ENCODE data around the gene NFYB.

NFYB gene

DNA sequence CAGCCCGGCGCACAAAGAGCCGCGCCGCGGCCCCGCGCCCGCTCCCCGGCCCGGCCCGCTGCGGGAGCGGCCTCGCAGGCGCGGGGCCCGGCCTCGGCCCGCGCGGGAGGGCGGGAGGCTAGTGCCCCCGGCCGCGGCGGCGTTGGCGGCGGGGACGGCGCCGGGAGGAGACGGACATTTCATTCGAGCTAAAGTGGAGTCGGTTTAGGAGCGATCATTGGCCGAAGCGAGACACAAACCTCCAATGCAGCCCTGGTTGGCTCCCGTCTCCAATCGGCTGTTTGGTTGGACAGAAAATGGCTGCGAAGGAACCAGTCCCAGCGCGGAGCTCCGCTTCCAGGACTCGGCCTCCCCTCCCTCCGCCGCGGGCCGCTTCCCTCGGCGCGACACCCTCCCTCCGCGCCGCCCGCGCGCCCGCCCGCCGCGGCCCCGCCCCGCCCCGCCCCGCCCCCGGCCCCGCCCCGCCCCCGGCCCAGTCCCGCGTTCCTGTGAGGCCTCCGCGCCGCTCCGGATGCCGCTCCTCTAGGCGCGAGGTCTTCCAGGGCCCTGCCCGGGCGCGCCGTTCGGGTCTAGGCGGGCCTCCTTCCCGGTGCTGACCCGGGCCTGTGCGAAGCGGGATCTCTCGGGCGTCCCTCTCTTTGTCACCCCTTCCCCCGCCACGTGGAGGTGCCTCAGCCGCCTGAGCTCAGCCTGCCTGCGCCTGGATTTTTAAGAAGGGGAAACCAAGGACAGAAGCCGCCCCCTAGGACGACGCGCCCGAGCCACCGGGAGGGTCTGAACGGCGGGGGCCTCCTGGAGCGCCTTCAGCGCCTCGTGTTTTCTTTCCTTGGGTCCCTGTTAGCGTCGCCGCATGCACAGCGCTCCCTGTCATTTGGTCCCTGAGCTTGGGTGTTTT lies at the start of gene NFYB:
Gene NFYB (minus strand): TSS at position 309 of the 895 bp plus-strand sequence. CDS start 2,757 bp downstream, outside the sequence.
- Histone ChIP-seq H3K9me3 (ENCODE audit: control insufficient read depth in 1 of 2, low read length in 2 of 2) (no peaks in the 10 kb centered on the region), H3K36me3 (ENCODE audit: control insufficient read depth in 1 of 2, insufficient read depth in 2 of 2, low read length in 2 of 2) (no peaks in the 10 kb centered on the region), H3K27ac (ENCODE audit: low read length) (peak within 1 kb of the TSS; percentile 92), H3K27me3 (ENCODE audit: low read depth, low read length) (no peaks in the 10 kb centered on the region), H3K4me3 (ENCODE audit: low read depth in 1 of 2, low read length in 2 of 2) (peak within 1 kb of the TSS; percentile 77 to 90), H3K4me1 (ENCODE audit: control insufficient read depth in 1 of 2, insufficient read depth in 2 of 2, low read length in 2 of 2) (peaks cover 10 to 24% of the 10 kb centered on the region in 2 donors)

DNA sequence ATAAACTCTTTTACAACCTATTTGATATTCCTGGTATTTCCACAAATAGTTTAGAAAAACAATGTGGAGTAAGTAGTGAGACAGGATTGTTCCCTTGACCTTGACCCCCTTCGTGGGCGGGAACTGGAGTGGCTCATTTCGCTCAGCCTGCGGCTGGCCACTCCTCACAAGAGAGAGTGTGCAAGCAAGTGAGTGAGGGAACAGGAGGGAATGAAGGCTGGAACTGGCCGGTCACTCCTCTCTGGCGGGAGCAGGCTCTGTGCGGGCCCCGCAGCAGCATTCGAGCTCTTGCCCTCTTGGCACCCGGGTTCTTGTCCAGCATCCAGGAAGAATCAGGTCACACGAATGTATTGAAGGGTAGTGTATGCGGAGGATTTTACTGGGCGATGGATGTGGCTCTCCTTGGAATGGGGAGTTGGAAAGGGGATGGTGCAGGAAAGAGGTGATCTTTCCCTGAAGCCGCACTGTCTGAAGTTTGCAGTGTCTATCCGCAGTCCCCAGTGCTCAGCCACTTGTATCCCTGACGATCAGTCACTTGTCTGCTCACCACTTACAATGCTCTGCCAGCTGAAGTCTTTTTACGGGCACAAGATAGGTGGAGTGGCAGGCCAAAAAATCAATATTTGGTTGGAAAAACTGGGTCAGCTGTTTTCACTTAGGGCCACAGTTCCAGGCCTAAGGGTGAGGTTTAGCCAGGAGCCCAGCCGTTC lies 49.6 kb upstream of the NFYB start:
- no peak overlapping the region for H3K4me3 ChIP-seq (ENCODE audit: low read depth in 1 of 2, low read length in 2 of 2)
- H3K36me3 ChIP-seq (ENCODE audit: control insufficient read depth in 1 of 2, insufficient read depth in 2 of 2, low read length in 2 of 2) = no peaks in the 10 kb centered on the region

DNA sequence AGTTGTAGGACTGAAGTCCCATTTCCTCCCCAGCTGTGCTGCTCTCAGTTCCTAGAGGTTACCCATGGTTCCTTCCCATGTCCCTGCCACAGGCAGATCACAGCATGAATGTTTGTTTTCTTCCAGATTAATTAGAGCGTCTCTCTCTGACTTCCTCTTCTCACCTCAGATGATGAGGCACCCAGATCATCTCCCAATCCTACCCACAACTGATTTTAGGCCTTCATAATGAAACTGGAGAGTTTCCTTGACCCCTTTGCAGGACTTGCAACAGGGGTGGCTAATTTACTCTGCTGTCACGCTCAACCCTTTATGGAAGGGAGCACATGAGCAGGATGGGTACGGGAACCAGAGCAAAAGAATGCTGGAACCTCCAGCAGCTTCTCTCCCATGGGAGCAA lies 45.4 kb upstream of the NFYB start:
- Histone ChIP-seq H3K4me3 (ENCODE audit: low read depth in 1 of 2, low read length in 2 of 2) (no peak overlapping the region), H3K27ac (ENCODE audit: low read length) (no peak overlapping the region), H3K27me3 (ENCODE audit: low read depth, low read length) (no peaks in the 10 kb centered on the region), H3K4me1 (ENCODE audit: control insufficient read depth in 1 of 2, insufficient read depth in 2 of 2, low read length in 2 of 2) (peaks cover 6 to 8% of the 10 kb centered on the region in 2 donors), H3K36me3 (ENCODE audit: control insufficient read depth in 1 of 2, insufficient read depth in 2 of 2, low read length in 2 of 2) (no peaks in the 10 kb centered on the region), H3K9me3 (ENCODE audit: control insufficient read depth in 1 of 2, low read length in 2 of 2) (peaks cover 0 to 12% of the 10 kb centered on the region in 2 donors)

More for the DNA sequence above, 49.6 kb upstream of the NFYB start:
- Histone ChIP-seq H3K27ac (ENCODE audit: low read length) (no peak overlapping the region), H3K4me1 (ENCODE audit: control insufficient read depth in 1 of 2, insufficient read depth in 2 of 2, low read length in 2 of 2) (peaks cover 0 to 5% of the 10 kb centered on the region in 2 donors), H3K9me3 (ENCODE audit: control insufficient read depth in 1 of 2, low read length in 2 of 2) (peaks cover 0 to 12% of the 10 kb centered on the region in 2 donors), H3K27me3 (ENCODE audit: low read depth, low read length) (no peaks in the 10 kb centered on the region)

DNA sequence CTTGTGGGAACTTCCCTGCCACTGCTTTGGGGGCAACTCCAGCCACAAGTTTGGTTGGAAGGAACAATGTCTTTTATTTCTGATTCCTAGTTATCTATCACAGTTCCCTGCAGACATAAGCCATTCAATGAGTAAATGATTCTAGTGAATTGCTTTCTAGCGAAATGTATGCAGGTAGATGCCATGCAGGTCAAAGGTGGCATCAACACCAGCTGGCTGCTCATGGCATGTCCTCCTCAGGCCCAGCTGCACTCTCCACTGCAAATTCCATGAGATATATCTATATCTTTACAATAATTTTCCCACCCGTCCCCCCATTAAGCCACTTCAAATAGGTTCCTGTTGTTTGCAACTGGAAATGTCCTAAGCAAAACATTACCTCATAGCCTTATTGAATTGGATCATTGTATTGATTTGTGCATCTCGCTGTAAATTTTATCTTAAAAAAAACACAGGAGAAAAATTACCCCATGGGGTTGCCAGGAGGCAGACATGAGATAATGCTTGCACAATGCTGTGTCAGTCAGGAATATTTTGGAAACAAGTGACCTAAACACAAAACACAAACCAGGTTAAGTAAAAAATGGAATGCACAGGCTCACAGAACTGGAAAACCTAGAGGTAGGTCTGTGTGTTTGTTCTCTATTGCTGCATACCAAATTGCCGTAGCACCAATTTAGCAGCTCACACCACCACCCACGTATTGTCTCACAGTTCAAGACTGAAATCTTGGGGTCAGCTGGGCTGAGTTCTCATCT lies 44.8 kb upstream of the NFYB start:
- peaks cover 6 to 8% of the 10 kb centered on the region in 2 donors for H3K4me1 ChIP-seq (ENCODE audit: control insufficient read depth in 1 of 2, insufficient read depth in 2 of 2, low read length in 2 of 2)
- H3K9me3 ChIP-seq (ENCODE audit: control insufficient read depth in 1 of 2, low read length in 2 of 2) = peaks cover 0 to 10% of the 10 kb centered on the region in 2 donors
- no peak overlapping the region for H3K4me3 ChIP-seq (ENCODE audit: low read depth in 1 of 2, low read length in 2 of 2)
- H3K27ac ChIP-seq (ENCODE audit: low read length) = peak overlapping the region; percentile 33
- H3K27me3 ChIP-seq (ENCODE audit: low read depth, low read length) = no peaks in the 10 kb centered on the region
- H3K36me3 ChIP-seq (ENCODE audit: control insufficient read depth in 1 of 2, insufficient read depth in 2 of 2, low read length in 2 of 2) = no peaks in the 10 kb centered on the region

DNA sequence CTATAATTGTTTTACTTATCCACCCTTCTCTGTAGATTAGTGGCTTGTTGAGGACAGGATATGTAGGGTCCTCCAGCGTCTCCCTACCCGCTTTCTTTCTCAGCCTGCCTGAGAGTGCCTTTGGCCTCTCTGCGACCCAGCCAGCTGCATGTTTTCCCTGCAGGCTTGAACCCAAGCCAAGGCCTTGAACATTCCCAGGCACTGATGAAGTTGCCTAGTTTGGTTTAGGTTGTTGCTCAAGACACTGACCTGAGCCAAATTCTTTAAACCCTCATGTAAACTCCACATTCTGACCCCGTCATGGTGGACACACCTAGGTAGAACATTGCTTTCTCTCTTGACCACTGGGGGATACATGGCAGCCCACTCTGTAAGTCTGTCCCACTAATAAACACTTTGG lies 44.1 kb upstream of the NFYB start:
- no peak overlapping the region for H3K4me3 ChIP-seq (ENCODE audit: low read depth in 1 of 2, low read length in 2 of 2)
- peaks cover 0 to 4% of the 10 kb centered on the region in 2 donors for H3K9me3 ChIP-seq (ENCODE audit: control insufficient read depth in 1 of 2, low read length in 2 of 2)
- H3K27ac ChIP-seq (ENCODE audit: low read length) = peak overlapping the region; percentile 33
- peaks cover 6 to 8% of the 10 kb centered on the region in 2 donors for H3K4me1 ChIP-seq (ENCODE audit: control insufficient read depth in 1 of 2, insufficient read depth in 2 of 2, low read length in 2 of 2)
- H3K27me3 ChIP-seq (ENCODE audit: low read depth, low read length) = no peaks in the 10 kb centered on the region
- no peaks in the 10 kb centered on the region for H3K36me3 ChIP-seq (ENCODE audit: control insufficient read depth in 1 of 2, insufficient read depth in 2 of 2, low read length in 2 of 2)

DNA sequence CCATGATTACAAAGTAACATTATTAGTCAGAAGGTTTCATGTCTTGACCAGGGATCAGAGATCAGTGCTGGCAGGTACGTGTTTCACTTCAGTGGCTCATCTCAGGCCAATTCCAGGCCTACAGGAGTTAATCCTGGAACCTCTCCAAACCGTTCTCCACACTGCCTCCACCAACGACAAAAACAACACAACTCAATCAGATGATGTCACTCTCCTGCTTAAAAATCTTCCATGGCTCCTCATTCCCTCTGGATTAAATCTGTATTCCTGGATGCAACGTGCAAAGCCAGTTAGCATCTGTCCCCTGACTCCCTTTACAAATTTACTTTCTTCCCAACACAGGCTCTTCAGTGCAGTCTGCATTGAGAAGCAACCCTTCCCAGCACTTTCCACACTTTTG lies 43.3 kb upstream of the NFYB start:
- Histone ChIP-seq H3K27me3 (ENCODE audit: low read depth, low read length) (no peaks in the 10 kb centered on the region), H3K9me3 (ENCODE audit: control insufficient read depth in 1 of 2, low read length in 2 of 2) (peaks cover 0 to 4% of the 10 kb centered on the region in 2 donors), H3K36me3 (ENCODE audit: control insufficient read depth in 1 of 2, insufficient read depth in 2 of 2, low read length in 2 of 2) (no peaks in the 10 kb centered on the region), H3K4me3 (ENCODE audit: low read depth in 1 of 2, low read length in 2 of 2) (no peak overlapping the region), H3K27ac (ENCODE audit: low read length) (peak overlapping the region; percentile 33), H3K4me1 (ENCODE audit: control insufficient read depth in 1 of 2, insufficient read depth in 2 of 2, low read length in 2 of 2) (peaks cover 6 to 8% of the 10 kb centered on the region in 2 donors)

DNA sequence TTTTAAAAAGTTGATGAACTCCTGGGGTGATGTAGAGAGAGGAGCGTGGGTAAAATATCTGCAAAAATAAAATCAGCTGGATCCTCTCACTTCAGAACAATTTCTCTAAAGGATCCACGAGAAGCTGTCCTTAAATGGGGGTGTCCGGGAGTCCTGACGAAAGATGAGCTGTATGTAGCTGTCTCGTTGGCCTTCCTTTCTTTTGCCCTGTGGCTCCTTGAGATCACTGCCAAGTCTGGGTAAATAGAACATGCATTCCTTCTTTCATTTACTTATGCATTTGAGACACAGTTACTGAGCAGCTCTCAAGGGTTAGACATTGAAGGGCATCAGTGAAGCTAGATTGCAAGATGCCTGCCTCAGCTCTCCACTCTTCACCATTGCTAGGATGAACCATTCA lies 42.4 kb upstream of the NFYB start:
- Histone ChIP-seq H3K9me3 (ENCODE audit: control insufficient read depth in 1 of 2, low read length in 2 of 2) (peaks cover 0 to 4% of the 10 kb centered on the region in 2 donors), H3K4me3 (ENCODE audit: low read depth in 1 of 2, low read length in 2 of 2) (no peak overlapping the region), H3K27me3 (ENCODE audit: low read depth, low read length) (no peaks in the 10 kb centered on the region), H3K36me3 (ENCODE audit: control insufficient read depth in 1 of 2, insufficient read depth in 2 of 2, low read length in 2 of 2) (no peaks in the 10 kb centered on the region), H3K4me1 (ENCODE audit: control insufficient read depth in 1 of 2, insufficient read depth in 2 of 2, low read length in 2 of 2) (peaks cover 6 to 7% of the 10 kb centered on the region in 2 donors), H3K27ac (ENCODE audit: low read length) (no peak overlapping the region)

DNA sequence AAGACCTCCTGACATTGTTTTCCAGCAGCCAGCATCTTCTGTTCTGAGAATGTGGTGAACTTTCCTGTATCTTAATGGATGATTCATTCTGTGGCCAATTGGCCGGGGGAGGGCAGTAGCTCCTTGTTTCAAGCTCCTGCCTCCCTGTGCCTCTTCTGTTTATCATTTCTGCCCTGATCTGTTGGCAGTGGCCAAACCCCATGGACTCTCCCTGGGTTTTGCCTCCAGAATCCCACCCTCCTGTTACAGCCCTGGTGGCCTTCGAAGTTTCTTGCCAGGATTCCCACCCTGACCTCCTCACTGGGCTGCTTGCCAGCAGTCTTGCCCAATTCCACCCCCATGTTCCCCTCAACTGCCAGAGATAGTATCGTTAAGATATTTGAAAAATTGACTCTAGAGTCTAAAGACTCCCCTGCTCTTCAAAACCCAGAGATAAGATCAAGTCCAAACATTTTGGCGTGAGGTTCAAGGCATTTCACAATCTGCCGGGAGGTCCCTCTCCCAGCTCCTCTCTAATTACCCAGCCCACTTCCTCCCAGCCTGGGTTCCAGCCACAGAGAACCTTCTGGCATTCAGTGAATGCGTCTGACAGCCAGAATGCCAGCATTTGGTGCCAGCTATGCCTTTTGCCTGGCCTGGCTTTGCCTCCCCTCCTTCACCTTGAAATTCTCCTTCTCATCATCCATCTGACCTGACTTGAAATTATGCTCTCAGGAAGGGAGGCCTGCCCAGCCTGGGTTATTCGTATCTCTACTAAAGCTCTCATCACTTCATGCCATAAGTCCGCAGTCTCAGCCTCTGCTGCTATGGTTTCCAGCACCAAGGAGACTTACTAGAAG lies 39.9 kb upstream of the NFYB start:
- Histone ChIP-seq H3K27ac (ENCODE audit: low read length) (peak overlapping the region; percentile 68), H3K4me1 (ENCODE audit: control insufficient read depth in 1 of 2, insufficient read depth in 2 of 2, low read length in 2 of 2) (peaks cover 4 to 6% of the 10 kb centered on the region in 2 donors), H3K27me3 (ENCODE audit: low read depth, low read length) (no peaks in the 10 kb centered on the region), H3K9me3 (ENCODE audit: control insufficient read depth in 1 of 2, low read length in 2 of 2) (no peaks in the 10 kb centered on the region), H3K36me3 (ENCODE audit: control insufficient read depth in 1 of 2, insufficient read depth in 2 of 2, low read length in 2 of 2) (no peaks in the 10 kb centered on the region), H3K4me3 (ENCODE audit: low read depth in 1 of 2, low read length in 2 of 2) (no peak overlapping the region)

DNA sequence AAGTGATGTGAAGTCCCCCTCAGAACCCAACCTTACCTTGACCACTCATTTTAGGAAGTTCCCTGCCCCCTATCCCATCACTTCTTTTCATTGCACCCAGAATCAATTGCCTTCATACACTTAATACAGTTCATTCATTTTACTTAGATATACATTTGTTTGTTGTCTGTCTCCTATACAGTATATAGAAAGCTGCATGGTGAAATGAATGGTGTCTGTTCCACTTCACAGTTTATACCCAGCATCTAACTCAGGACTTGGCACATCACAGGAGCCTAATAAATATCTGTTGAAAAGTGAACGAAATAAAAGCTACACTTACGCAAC lies 39.3 kb upstream of the NFYB start:
- H3K4me1 ChIP-seq (ENCODE audit: control insufficient read depth in 1 of 2, insufficient read depth in 2 of 2, low read length in 2 of 2) = peaks cover 4 to 6% of the 10 kb centered on the region in 2 donors
- H3K9me3 ChIP-seq (ENCODE audit: control insufficient read depth in 1 of 2, low read length in 2 of 2) = no peaks in the 10 kb centered on the region
- H3K36me3 ChIP-seq (ENCODE audit: control insufficient read depth in 1 of 2, insufficient read depth in 2 of 2, low read length in 2 of 2) = no peaks in the 10 kb centered on the region
- peak overlapping the region; percentile 47 for H3K27ac ChIP-seq (ENCODE audit: low read length)
- H3K4me3 ChIP-seq (ENCODE audit: low read depth in 1 of 2, low read length in 2 of 2) = no peak overlapping the region
- no peaks in the 10 kb centered on the region for H3K27me3 ChIP-seq (ENCODE audit: low read depth, low read length)

DNA sequence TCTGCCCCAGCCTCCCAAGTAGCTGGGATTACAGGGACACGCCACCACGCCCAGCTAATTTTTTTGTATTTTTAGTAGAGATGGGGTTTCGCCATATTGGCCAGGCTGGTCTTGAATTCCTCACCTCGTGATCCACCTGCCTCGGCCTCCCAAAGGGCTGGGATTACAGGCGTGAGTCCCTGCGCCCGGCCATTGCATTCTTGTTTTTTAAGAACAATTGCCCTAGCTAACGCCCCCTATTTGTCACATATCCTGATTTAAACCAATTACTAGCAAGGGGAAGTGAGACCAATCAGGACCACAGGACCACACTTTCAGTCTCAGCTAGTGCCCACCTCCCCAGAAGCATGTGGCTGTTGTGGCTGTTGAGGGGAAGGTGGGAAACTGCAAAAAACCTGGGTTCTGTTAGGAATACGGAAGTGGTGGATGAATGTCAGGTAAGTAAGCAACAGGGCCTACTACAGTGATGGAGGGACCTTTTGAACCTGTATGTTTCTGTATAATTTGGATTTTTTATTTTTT lies 37.8 kb upstream of the NFYB start:
- peaks cover 0 to 4% of the 10 kb centered on the region in 2 donors for H3K4me1 ChIP-seq (ENCODE audit: control insufficient read depth in 1 of 2, insufficient read depth in 2 of 2, low read length in 2 of 2)

More for the DNA sequence above, 37.8 kb upstream of the NFYB start:
- Histone ChIP-seq H3K36me3 (ENCODE audit: control insufficient read depth in 1 of 2, insufficient read depth in 2 of 2, low read length in 2 of 2) (no peaks in the 10 kb centered on the region), H3K27me3 (ENCODE audit: low read depth, low read length) (no peaks in the 10 kb centered on the region), H3K27ac (ENCODE audit: low read length) (no peak overlapping the region), H3K9me3 (ENCODE audit: control insufficient read depth in 1 of 2, low read length in 2 of 2) (no peaks in the 10 kb centered on the region), H3K4me3 (ENCODE audit: low read depth in 1 of 2, low read length in 2 of 2) (no peak overlapping the region)

All from muscle layer of duodenum (tissue), 2 donors.